HL-60/S4 treated with retinoic acid at 250 ng/mL for 4 days and 3 days (cell line): ENCODE results near the gene SLC25A20.
"Not testable (repeated sequence)": the region's sequence is repeated elsewhere in the genome, so short reads cannot be mapped to it uniquely, and the experiment has no call there.

Experiments
- in situ Hi-C: fragments of 300-500 bp; cut with MboI; formaldehyde crosslinking; loops from 2 replicates; pipeline ENCODE4 v1.7.0; 2022; ENCODE audit warnings: low sequenced_read_pairs

The SLC25A20 gene, protein sequence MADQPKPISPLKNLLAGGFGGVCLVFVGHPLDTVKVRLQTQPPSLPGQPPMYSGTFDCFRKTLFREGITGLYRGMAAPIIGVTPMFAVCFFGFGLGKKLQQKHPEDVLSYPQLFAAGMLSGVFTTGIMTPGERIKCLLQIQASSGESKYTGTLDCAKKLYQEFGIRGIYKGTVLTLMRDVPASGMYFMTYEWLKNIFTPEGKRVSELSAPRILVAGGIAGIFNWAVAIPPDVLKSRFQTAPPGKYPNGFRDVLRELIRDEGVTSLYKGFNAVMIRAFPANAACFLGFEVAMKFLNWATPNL

DNA sequence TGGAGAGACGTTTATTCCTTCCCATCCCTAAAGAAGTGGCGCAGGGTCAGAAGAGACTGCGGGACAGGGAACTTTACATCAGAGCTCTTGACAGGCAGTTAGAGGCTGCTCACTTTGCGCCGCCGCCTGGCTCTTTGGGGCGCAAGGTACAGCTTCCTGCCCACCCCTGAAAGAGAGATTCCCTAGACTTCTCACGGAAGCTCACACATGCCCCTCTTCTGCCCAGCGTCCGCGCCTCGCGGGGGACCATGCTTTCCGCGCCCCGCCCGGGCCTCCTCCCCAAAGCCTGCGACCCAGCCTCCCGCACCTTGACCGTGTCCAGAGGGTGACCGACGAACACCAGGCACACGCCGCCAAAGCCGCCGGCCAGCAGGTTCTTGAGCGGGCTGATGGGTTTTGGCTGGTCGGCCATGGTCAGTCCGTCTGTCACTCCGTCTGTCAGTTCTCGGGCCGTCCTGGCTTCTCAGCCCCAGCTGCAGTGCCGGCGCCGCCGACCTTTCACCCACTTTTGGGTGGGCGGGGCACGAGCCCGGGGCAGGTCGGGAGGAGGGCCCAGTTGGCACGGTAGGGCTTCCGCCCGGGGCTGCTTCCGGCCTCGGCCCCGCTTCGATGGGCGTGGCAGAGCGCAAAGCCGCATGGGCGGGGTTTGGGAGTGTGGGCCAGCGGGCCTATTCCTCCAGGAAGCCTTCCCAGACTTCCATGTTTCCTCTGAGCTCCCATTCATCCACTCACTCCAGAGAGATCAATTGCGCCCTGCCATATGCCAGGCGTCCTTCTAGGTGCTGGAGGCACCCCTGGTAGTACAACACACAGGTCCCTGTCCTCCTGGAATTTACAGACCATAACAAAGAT lies at the start of gene SLC25A20:
SLC25A20 (minus strand) TSS at position 500 of the 852 bp plus-strand sequence; CDS start at position 412, 88 bp downstream.
- in situ Hi-C loops = no loop called here

DNA sequence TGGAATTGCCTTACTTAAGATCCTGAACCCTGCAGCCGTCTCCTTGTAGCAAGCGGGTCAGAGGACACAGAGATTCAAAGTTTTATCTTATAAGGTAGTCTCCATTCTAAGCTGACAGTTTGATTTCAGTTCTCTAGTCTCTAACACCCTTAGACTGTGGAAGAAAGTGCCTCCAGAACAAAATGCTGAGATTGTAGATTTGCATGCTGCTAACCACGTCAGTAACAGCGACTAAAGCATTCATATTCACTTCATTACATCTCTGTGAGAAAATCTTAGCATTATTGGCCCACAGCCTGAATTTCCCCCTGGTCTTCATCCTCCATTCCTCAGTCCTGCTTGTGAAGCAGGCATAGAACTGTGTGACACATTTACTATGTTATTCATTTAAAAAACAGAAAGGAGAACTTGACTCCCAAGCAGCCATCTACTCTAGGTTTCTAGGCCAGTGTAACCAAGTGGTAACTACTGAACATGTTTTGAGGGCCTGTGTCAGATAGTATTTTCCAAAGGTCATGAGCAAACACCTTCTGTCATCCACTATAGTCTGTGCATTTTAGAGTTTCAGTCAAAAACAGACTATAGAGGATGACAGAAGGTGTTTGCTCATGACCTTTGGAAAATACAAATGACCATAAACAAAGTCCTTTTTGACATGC lies 47.3 kb upstream of the SLC25A20 start:
- in situ Hi-C loops = no loop called here

DNA sequence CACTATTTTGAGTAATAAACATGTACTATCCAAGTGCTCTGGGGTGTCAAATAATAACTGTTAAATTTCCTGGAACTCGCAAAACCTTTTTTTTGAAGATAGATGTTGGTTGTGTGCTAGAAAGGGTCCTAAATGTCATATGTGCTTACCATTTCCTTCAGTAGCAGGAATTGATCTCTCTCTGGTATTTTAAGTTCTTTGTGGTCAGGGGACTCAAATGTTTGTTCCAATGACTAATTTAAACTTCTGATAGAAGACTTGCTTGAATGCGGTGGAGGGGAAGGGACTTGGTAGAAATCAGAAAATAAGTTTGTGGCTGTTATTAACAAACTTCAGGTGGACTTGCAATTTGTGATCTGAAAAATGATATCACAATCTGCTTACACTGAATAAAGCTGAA lies 46.8 kb upstream of the SLC25A20 start:
- in situ Hi-C loops = no loop called here

DNA sequence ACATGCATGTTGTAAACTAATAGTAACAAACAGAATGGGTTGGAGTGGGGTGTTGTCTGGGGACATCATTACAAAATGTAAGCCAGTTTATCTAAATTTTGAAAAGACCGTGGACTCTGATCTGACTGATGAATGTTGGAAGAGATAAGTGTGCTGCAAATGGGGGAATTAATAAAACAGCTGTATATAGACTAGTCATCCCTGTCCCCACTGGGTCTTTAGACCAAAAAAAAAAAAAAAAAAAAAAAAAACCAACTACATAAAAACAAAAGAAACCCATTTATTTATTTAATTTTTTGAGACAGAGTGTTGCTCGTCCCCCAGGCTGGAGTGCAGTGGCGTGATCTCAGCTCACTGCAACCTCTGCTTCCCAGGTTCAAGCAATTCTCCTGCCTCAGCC lies 40.0 kb upstream of the SLC25A20 start:
- in situ Hi-C loops = no loop called here

DNA sequence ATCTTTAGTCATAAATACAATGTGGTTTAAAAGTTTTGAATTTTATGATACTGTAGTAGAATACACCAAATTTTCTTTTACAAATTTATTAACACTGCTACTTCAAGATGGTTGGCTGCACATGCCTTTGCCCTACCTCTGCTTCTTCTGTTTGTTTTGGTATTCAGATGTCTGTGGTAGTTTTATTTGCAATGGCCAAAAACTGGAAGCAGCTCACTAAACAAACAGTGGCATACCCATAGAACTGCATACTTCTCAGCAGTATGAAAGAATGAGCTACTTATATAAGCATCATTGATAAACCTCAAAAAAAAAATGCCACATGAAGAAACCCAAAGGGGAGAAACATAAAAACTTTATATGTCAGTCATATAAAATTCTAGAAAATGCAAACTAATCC lies 39.5 kb upstream of the SLC25A20 start:
- in situ Hi-C loops = no loop called here

DNA sequence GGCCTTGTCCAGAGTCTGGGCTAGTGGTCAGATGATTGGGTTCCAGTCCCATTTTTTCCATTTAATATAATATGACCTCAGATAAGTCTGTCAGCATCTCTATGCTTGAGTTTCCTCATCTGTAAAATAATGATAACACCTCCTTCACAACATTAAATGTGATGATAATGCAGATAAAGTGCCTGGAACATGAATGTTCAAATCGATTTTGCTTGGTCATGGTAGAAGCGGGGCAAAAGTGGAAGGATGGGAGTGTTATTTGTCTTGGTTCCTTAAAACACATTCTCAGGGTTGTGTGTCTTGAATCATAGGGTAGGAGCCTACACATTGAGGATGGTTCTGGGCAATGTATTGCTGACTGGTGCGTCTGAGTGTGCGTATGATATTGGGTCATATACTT lies 36.8 kb upstream of the SLC25A20 start:
- in situ Hi-C loops = no loop called here

DNA sequence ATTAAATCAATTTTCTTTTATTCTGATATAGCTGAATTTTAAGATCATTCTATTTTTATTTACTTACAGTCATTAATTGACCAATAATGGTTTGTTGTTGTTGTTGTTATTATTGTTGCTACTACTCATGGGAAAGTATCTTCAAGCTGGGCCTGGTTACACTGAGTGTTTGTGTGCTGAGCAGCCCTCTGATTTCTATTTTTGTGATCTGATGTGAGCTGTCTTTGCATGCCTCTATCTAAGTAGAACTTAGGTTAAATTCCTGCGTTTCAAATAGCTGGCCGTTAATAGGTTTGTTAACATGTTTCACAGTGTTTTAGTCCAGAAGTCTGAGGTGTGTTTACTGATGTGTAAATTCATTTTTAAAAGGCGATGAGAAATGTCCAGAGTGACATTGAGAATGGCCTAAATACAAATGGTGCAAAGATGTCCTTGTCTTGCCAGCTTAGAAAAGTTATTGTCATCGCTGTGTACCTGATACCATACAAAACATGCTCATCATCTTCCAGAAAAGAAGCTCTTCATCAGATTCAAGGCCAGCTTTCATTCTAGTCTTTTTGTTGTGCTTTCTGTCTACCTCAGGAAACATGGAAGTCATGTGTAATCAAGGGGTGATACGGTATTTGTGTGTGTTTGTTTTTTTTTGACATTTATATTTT lies 35.8 kb upstream of the SLC25A20 start:
- in situ Hi-C loops = no loop called here

DNA sequence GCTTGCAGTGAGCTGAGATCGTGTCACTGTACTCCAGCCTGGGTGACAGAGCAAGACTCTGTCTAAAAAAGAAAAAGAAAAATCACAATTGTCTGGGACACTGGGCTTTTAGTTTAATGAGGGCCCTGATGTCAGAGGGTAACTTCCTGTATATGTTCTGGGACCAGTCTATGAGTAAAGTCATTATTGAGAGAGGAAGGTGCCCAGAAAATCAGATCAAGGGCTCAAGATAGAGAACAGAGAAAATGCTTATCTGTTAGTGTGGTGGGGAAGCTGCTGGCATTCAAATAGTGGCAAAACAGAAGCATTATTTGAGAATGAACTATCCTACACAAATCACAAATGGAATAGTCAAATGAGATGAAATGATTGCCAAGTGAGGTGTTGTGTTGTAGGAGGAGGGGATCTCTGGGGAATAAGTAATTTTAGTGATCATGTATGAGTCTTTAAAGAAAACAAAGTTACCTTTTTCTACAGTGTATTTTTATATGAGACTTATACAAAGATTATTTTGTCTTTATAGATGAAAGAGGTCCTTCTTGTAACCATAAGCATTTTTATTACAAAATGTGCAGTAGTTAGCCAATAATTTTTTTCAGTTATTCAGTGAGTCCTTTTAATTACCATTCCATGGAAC lies 33.4 kb upstream of the SLC25A20 start:
- in situ Hi-C loops = no loop called here

DNA sequence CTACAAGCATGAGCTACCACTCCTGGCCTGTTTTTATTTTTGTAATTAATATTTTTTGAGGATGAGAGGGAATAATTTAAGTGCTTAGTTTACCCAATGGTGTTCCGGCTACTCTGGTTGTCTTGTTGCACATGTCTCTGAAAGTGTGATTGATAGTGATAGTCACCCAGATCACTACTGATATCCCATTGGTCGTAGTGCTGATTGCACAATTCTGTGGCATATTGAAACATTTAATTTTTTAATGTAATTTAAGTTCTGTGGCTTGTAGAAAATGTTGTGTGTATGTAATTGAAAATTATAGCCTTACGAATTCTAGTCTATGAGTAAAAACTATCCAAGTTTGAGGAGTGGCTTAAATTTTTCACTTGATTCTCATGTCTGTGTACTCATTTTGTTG lies 31.9 kb upstream of the SLC25A20 start:
- in situ Hi-C loops = no loop called here

DNA sequence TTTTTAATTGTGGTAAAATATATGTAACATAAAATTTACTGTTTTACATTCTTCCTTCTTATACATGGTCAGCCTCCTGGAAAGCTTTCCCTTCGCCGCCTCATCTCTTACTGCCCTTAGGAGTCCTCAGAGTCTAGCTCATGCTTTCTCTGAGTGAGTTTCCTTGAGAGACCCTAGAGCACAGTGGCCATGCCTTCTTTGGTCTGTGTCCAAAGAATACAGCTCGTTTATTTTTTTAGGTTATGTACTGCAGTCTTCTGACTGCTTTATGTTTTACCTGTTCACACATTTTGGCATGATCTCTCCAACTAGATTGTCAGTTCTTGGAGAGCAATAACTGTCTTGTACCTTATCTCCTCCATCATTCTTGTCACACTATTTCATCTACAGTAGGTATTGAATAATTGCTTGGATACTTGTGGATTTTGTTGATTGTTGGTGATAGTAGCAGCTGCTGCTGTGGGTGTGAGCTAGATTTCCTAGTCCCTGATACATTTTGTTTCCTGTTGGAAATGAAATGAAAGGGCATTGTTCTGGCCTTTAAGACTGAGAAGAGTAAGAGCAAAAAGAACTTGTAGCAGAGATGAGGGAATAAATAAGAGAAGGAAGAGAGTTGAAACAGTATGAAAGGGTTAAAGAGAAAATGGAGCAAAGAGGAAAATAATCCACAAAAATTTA lies 30.8 kb upstream of the SLC25A20 start:
- in situ Hi-C loops = no loop called here

DNA sequence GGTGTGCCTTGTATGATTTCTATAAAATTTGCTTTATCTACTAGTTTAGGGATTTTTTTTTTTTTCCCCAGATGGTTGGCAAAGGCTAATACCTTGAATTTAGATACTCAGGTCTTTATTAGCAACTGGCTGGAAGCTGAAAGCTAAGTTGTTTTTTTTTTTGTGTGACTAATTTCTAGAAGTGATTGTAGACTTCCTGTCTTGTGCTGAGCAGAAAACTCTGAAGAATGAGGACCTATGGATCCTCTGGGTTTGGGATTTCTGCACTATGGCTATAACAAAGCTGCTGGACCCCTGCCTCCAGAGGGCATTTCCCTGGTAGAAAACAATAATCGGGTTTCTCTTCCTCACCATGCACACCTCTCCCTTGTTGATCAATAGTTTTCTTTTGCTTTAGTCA lies 30.0 kb upstream of the SLC25A20 start:
- in situ Hi-C loops = no loop called here

DNA sequence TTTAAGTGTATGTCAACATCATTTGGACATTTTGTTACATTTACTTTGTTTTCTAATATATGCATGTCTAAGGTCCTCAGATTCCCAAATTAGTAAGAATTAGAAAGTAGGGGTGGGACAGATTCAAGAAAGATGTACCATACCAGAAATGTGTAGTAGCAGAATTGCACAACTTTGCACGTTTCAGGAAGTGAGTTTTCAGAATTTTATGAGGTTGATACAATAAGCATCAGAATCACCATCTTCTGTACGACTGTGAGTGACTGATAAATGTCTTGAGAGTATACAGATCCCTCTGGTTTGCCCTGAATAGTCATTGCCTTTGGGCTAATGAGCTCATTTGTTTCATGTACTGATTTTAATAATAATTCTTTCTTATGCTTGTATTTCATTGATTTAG lies 29.2 kb upstream of the SLC25A20 start:
- in situ Hi-C loops = no loop called here

DNA sequence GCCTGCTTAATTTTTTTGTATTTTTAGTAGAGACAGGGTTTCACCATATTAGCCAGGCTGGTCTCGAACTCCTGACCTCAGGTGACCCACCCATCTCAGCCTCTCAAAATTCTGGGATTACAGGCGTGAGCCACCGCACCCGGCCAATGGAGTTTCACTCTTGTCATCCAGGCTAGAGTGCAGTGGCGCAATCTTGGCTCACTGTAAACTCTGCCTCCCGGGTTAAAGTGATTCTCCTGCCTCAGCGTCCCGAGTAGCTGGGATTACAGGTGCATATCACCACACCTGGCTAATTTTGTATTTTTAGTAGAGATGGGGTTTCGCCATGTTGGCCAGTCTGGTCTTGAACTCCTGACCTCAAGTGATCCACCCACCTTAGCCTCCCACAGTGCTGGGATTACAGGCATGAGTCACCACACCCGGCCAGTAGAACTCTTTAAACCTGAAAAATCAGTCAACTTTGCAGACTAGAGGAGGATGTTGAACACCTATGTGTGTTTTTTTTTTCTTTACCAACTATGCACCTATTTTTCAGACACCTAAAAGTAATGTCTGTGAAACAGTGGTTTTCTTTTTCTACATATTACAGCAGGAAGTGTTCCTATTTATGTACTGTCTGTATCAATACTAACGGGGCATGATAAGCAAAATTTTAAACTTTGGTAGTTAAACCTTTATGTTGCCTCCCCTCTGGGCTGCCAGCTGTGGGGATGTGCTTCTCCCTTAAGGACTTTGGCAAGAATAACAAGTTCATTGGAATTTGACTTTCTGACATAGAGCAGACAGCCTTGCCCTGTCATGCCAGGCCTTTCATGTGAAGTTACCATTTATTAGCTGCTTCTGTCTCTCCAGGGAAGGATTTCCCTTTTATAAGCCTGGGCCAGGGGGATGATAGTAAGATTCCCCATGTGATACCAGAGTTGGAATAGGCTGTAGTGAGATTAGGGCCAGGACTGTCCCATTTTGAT lies 28.0 kb upstream of the SLC25A20 start:
- in situ Hi-C loops = no loop called here

DNA sequence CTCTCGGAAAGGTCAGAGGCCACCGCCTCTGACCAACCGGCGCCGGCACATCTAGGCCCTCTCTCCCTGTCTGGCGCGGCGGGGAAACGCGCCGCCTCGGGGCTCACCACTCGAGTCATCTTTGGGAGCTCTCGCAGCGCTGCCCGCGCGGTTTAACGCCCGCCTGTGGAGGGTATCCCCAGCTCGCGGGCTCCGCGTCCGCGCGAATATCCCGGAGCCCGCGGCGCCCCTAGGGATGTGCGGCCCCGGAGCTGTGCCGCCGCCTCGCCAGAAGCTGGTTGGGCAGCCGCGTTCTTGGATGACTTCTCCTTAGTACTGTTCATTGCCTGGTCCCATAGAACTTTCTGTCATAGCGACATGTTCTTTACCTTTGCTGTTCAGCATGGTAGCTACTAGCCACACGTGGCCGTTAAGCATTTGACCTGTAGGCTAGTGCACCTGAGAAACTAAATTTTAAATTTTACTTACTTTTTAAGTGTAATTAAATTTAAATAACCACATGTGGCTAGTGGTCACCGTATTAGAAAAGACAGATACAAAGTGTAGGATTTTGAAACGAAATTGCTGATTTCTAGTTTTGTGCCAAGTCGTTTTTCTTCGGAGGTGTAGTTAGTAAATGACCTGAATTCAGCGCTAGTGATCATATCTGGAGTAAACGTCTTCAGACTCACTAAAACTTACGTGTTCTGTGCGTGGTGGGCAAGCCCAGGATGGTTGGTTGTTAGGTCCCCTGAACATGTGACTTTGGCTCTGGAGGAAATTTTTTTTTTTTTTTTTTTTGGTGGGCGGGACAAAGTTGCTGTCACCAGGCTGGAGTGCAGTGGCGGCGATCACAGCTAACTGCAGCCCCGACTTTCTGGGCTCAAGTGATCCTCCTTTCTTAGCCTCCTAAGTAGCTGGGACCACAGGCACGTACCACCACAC lies 20.8 kb upstream of the SLC25A20 start:
- in situ Hi-C loops = no loop called here

DNA sequence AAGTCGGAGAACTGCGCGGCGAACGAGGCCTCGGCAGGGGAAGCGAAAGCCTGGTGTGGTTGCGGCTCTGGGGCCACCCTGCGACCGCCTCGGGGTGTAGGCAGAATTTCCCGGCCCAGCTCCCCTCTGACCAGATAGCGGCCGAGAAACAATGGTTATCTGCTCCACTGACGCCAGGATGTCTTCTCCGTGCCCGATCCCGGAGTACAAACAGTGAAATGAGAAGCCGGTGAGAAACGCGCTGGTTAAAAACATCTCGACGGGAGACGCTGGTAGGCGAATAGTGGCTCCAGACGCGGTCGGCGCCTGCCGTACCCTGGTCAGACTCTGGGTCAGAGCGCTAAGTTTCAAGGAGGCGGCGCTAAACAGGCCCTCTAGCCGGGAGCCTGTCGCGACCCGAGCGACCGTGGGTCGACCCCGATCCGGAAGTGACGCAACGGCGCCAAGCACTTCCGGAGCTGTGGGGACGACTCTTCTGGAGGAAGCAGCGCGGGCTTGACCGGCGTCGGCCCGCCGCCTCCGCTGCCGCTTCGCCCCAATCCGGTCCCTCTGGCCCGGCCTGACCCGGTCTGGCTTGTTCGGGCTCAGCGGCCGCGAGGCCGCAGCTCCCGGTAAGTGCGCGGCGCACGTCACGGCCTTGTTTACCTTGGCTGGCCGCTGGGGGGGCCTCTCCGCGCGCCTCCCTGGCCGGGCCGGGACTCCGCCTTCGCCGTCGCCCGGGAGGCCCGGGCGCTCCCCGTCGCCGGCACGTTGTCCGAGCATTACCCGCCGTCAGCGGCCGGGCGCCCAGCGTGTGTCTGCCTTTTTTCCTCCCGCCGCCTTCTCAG lies 19.9 kb upstream of the SLC25A20 start, which contains the start of gene ARIH2:
ARIH2 (plus strand) TSS at position 455 of the 827 bp plus-strand sequence. CDS start 8,717 bp downstream, outside the sequence.
- in situ Hi-C loops = no loop called here

DNA sequence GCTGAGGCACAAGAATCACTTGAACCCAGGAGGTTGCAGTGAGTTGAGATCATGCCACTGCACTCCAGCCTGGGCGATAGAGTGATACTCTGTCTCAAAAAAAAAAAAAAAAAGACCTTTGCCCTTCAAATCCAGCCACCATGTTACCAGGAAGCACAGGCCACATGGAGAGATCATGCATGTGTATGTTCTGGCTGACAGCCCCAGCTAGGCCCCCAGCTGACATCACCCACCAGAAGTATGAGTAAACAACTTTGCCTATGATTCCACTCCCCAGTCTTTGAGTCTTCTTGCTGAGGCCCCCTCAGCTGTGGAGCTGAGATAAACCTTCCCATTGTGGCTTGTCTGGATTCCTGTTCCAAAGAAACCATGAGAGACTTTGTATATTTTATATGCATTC lies 16.6 kb upstream of the SLC25A20 start:
- in situ Hi-C loops = no loop called here

DNA sequence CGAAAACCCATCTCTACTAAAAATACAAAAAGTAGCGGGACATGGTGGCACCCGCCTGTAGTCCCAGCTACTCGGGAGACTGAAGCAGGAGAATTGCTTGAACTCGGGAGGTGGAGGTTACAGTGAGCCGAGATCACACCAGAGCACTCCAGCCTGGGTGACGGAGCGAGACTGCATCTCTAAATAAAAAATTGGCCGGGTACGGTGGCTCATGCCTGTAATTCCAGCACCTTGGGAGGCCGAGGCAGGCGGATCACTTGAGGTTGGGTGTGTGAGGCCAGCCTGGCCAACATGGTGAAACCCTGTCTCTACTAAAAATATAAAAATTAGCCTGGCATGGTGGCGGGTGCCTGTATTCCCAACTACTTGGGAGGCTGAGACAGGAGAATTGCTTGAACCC lies 8.3 kb upstream of the SLC25A20 start:
- in situ Hi-C loops = not testable (repeated sequence)
